Central memory CD8-positive, alpha-beta T cell (primary cell): ENCODE measurements around the gene SUCO.

Source experiments
- ATAC-seq: fragments of 150-1000 bp; cut with Tn5 transposase; replicated peaks from 2 replicates; pipeline ENCODE4 v1.10.0; 2022; ENCODE audit warnings: mild to moderate bottlenecking, moderate FRiP score, moderate number of reproducible peaks; ENCODE audit not compliant: poor library complexity, severe bottlenecking; ENCODE audit errors: extremely low read depth
- DNase-seq, 2 donors: peaks; one replicate each; pipeline ENCODE4 v3.0.0; 2021; ENCODE audit warnings: low spot score in 2 of 2
- H3K27ac Mint-ChIP-seq: one replicate; pipeline ENCODE4 v1.8.0; 2022; ENCODE audit warnings: low read depth, mild to moderate bottlenecking, moderate library complexity, mixed read lengths
- H3K27me3 Mint-ChIP-seq: one replicate; pipeline ENCODE4 v1.8.0; 2022; ENCODE audit warnings: mixed read lengths
- H3K36me3 Mint-ChIP-seq: one replicate; pipeline ENCODE4 v1.8.0; 2022; ENCODE audit warnings: mild to moderate bottlenecking, moderate library complexity, mixed read lengths; ENCODE audit not compliant: insufficient read depth
- H3K4me1 Mint-ChIP-seq: one replicate; pipeline ENCODE4 v1.8.0; 2022; ENCODE audit warnings: mixed read lengths
- H3K4me3 Mint-ChIP-seq: one replicate; pipeline ENCODE4 v1.8.0; 2022; ENCODE audit warnings: mild to moderate bottlenecking, moderate library complexity, mixed read lengths
- H3K9me3 Mint-ChIP-seq: one replicate; pipeline ENCODE4 v1.8.0; 2022; ENCODE audit warnings: mixed read lengths

SUCO gene

DNA sequence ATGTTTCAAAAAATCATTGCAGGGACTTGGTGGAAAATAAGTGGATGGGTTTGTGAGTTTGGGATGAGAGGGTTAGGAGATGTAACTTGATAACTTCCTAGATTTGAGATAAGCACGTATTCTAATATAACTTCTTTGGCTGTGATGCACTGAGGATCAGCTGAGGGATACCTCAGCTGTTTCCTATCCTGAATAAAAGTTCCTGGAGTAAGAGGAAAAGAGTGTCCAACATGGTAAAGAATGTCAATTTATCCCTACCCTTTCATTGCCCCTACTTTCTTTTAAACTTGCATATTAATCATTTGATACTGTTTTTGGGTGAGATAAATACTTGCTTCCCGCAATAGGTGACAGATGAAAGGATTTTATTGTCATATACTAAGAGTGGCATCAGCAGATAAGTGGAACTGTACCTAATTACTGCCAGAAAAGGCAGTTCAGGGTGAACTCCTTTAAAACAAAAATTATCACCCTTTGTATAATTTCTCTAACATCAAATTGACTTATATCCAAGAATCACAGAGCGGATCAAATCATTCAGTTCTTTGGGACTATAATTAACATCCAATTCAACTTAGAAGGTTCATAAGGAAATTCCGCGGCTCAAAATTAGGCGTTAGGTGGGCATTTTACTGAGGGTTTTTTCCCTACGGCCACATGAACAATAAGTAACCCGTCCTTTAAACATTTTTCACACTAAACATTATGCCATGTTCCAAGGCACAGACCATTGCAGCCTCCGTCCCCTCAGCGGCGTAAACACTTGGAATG is 1.4 kb upstream of the SUCO start:
- H3K27ac Mint-ChIP-seq = peak overlapping the region; percentile 98
- peaks cover 49% of the 10 kb centered on the region for H3K4me1 Mint-ChIP-seq
- H3K27me3 Mint-ChIP-seq = peaks cover 17% of the 10 kb centered on the region
- no peaks in the 10 kb centered on the region for H3K9me3 Mint-ChIP-seq
- ATAC-seq = no peak
- peak overlapping the region; percentile 96 for H3K4me3 Mint-ChIP-seq
- H3K36me3 Mint-ChIP-seq = peaks cover 16% of the 10 kb centered on the region
- no peak for DNase-seq

DNA sequence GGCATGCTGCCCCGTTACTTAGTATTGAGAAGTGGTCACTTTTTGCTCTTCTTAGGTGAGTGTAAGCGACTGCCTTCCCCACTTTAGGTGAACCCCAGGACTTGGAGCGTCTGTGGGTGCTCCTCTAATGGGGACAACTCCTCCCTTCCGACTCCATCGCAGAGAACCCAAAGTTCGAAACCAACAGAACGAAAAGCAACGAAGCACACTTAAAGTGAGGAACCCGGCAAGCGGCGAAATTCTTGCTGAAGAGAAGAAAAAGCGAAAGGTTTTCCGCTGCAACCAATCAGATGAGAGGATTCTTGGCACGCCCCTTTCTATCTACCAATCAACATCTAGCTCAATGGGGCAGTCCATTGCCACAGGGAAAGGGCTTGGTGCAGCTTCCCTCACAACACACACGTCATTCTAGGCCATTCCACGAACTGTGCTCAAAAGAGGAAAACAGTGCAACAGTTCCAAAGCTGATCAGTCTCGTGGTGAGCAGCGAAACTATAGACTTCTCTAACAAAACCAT is 709 bp upstream of the SUCO start:
- Mint-ChIP-seq H3K27me3 (peaks cover 17% of the 10 kb centered on the region), H3K9me3 (no peaks in the 10 kb centered on the region), H3K4me3 (peak overlapping the region; percentile 96), H3K27ac (peak overlapping the region; percentile 98), H3K4me1 (peaks cover 53% of the 10 kb centered on the region), H3K36me3 (peaks cover 16% of the 10 kb centered on the region)
- ATAC-seq (peak; percentile 77), DNase-seq (peak; percentile 78 to 91)

DNA sequence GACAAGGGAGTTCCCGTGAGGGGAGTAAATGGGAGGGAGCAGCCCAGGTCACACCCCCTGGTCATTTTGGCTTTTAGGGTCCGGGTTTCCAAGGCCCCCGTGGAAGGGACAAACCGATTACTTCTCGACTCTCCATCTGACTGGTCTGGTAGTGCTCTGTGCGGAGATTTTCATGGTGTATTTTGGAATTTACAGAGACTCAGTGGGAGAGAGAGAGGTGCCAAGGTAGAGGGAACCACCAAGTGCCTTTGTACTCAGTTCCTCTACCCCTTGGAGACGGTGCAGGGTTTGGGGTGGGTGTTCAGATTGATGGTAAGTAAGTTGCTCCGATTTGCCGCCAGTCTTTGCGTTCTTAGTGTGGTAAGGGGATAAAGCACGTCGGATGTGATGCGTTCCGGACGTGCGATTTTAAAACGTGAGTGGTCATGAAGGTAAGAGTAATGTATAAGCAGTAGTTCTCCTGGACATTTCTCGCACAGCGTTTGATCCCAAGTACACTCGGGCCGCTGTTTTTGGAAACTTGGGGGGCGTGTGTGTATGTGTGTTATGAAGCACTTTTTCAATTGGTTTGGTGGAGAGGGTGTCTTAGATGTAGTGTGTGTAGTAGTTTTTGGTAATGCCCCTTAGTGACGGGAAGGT is 682 bp downstream of the SUCO start:
- Mint-ChIP-seq H3K27ac (peak overlapping the region; percentile 98), H3K4me1 (peaks cover 59% of the 10 kb centered on the region), H3K4me3 (peak overlapping the region; percentile 96), H3K9me3 (no peaks in the 10 kb centered on the region), H3K27me3 (peaks cover 12% of the 10 kb centered on the region), H3K36me3 (peaks cover 18% of the 10 kb centered on the region)
- DNase-seq = peak in 1 of 2 donors; percentile 30
- peak; percentile 6 for ATAC-seq

DNA sequence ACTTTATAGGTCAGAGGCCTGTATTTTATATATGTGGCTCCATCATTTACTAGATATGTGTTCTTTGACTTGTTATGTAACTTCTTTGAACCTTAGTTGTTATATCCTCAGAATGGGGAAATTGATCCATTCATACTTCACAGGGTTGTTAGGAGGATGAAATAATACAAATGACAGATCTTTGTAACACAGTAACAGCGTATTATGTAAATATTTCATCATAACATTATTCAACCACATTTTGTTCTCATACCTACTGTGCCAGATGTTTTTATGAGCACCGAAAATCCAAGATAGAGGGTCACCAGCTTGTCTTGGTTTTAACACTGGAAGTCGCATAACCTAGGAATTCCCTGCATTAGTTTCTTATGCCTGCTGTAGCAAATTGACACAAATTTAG is 3.3 kb downstream of the SUCO start:
- Mint-ChIP-seq H3K9me3 (no peaks in the 10 kb centered on the region), H3K4me3 (peak overlapping the region; percentile 96), H3K27ac (no peak overlapping the region), H3K27me3 (no peaks in the 10 kb centered on the region), H3K4me1 (peaks cover 64% of the 10 kb centered on the region), H3K36me3 (peaks cover 16% of the 10 kb centered on the region)
- no peak for ATAC-seq
- no peak for DNase-seq

DNA sequence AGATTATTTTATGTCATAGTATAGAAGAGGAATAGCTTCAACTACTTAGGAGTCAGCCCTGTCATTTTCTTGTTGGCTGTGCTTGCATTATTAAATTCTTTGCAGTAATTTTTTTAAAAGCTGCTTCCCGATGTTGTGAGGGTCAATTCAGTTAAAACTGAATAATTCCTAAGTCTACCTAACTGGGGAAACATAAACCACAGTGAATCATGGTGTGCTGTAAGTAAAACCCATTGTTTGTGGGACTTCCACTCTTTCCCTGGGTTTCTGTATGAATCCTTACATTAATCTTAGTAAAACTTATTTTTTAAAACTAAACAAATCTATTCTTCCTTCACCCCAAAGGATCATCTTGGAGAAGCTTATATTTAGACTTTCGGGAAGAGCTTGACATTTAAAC is 4.4 kb downstream of the SUCO start:
- H3K27me3 Mint-ChIP-seq = no peaks in the 10 kb centered on the region
- ATAC-seq (no peak), DNase-seq (no peak)
- H3K4me1 Mint-ChIP-seq = peaks cover 62% of the 10 kb centered on the region
- H3K27ac Mint-ChIP-seq = no peak overlapping the region
- H3K36me3 Mint-ChIP-seq = peaks cover 12% of the 10 kb centered on the region
- H3K4me3 Mint-ChIP-seq = peak overlapping the region; percentile 10
- no peaks in the 10 kb centered on the region for H3K9me3 Mint-ChIP-seq

DNA sequence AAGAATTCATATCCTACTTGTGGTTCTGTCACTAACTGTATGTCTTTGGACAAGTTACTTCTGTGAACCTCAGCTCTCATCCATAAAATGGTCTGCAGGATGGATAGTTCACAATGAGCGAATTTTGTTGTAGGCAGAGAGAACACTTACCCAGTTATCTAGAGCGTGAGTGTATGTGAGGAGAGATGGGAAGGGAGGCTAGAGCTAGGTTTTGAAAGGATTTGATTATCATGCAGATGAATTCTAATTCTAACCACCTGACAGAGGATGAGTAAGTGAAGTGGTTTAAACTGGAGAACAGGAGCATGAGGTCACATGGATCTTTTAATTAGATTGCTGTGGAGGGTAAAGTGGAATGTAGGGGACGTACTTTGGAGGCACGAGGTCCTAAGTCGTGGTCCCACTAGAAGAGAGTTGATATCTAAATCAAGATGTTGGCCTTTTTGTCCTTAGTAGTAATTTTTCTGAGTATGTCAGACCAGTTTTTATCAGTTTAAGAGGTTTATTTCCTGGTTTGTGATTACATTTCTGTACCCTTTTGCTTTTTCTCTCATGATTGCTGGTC is 5.0 kb downstream of the SUCO start:
- no peak for ATAC-seq
- Mint-ChIP-seq H3K27ac (no peak overlapping the region), H3K9me3 (no peaks in the 10 kb centered on the region), H3K4me3 (peak overlapping the region; percentile 10), H3K4me1 (peaks cover 67% of the 10 kb centered on the region), H3K36me3 (peaks cover 7% of the 10 kb centered on the region), H3K27me3 (no peaks in the 10 kb centered on the region)
- no peak for DNase-seq

DNA sequence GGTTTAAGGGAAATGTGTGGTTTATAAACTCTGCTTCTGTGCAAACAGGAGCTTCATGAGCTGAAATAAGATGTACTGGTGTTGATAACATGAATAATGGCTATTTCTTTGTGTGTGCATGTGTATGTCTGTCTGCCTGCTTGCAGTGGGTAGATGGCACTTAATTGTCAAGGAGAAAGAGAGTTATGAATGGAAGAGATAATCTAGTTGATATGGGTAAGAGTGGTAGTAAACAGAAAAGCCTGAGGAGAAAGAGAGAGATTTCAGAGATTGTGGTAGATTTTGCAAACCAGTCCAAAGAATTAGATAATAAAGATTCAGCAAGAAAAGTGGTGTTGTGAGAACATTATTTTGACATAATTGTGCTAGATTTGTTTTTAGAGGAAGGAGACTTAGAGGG is 7.7 kb downstream of the SUCO start:
- Mint-ChIP-seq H3K9me3 (no peaks in the 10 kb centered on the region), H3K27me3 (no peaks in the 10 kb centered on the region), H3K27ac (no peak overlapping the region), H3K36me3 (peaks cover 2% of the 10 kb centered on the region), H3K4me1 (peaks cover 45% of the 10 kb centered on the region), H3K4me3 (no peak overlapping the region)
- ATAC-seq = no peak
- DNase-seq = no peak

DNA sequence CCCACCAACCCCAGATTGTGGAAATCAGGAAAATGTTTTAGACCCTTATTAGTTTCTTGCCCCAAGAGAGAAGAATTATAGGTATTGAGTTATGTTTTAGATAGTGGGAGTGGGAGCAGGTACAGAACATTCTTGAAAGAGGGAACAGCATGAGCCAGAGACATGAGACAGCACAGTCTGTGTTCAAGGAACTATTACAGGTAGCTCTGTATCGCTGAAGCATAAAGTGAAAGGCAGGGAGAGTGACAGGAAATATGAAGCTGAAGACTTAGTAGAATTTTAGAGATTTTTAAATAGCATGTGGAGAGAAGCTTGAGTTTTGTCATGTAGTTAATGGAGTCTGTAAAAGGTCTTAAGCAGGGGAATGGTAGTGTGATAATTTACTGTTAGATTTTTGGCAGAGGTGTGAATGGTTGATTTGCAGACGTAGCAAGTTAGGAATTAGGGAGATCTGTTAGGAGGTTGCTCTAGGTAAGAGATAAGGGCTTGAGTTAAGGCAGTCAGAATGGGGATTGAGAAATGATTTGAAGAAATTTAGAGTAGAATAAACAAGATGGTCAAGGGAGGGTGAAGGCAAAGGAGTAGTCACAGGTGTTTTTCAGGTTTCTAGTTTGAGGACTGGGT is 11.6 kb downstream of the SUCO start:
- Mint-ChIP-seq H3K4me3 (no peak overlapping the region), H3K9me3 (no peaks in the 10 kb centered on the region), H3K4me1 (peaks cover 49% of the 10 kb centered on the region), H3K27me3 (no peaks in the 10 kb centered on the region), H3K27ac (no peak overlapping the region), H3K36me3 (peaks cover 4% of the 10 kb centered on the region)
- ATAC-seq (peak; percentile 32), DNase-seq (no peak)

DNA sequence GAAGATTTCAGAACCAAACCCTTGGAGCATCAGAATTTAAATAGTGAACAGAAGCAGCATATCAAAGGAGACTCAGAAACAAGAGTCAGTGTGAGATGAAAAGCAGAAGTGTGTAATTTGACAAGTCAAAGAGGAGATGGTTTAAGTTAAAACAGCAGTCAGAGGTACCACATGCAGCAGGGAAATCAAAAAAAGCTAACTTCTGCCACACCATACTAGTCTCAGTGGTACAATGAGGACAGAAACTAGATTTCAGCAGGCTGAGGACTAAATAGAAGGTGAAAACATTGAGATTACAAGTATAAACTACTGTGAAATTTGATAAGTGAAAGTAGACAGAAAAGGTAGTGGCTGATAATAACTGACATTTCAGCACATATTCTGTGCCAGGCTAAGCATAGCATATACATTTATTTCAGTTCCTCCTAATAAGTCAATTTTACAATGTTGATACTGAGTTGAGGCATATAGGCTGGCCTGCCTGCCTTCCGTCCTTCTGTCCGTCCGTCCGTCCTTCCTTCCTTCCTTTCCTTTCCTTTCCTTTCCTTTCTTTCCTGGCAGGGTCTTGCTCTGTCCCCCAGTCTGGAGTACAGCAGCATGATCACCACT is 12.6 kb downstream of the SUCO start:
- Mint-ChIP-seq H3K4me1 (peaks cover 53% of the 10 kb centered on the region), H3K9me3 (no peaks in the 10 kb centered on the region), H3K27me3 (no peaks in the 10 kb centered on the region), H3K4me3 (no peak overlapping the region), H3K27ac (no peak overlapping the region), H3K36me3 (peaks cover 4% of the 10 kb centered on the region)
- no peak for ATAC-seq
- DNase-seq = no peak

DNA sequence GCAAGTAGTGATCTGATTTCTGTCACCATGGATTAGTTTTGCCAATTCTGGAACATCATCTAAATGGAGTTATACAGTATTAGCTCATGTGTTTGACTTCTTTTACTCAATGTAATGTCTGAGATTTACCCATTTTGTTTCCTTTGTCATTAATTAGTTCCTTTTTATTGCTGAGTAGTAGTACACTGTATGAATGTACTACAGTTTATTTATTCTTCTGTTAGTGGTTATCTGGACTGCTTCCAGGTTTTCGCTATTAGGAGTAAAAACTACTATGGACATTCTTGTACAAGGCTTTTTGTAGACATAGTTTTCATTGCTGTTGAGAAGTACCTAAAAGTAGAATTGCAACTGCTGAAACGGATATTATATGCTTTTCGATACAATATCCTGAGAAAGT is 14.1 kb downstream of the SUCO start:
- Mint-ChIP-seq H3K36me3 (peaks cover 4% of the 10 kb centered on the region), H3K4me1 (peaks cover 49% of the 10 kb centered on the region), H3K27me3 (no peaks in the 10 kb centered on the region), H3K4me3 (no peak overlapping the region), H3K27ac (no peak overlapping the region), H3K9me3 (no peaks in the 10 kb centered on the region)
- no peak for ATAC-seq
- DNase-seq = no peak

DNA sequence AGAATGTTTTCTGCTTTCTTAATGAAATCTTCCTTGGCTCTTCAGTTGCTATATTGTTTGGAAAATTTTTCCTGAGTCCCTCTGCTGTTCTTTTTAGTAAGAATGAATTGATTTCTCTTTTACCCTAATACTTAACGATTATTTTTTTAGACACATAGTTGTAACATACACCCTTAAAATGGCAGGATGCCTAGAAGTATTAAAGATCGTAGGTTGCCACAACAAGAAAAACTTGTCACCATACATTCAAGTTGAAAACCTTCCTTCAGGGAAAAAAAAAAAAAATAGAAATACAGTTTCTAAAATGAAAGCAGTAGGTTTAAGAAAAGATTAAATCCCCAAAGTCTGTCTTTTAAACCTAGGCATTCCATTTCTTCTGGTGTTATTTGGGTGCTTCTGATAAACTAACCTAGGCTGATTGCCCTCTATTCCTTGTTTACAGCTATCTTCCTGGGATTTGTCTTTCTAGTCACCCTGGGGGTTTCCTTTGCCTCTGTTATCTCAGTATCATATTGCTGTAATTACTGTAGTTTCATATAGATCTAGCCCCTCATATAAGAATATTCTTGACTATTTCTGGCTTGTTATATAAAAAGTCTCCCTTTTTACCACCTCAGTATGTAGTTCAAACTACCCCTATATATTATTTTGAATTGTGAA is 16.8 kb downstream of the SUCO start:
- peaks cover 50% of the 10 kb centered on the region for H3K4me1 Mint-ChIP-seq
- H3K27ac Mint-ChIP-seq = peak overlapping the region; percentile 65
- H3K36me3 Mint-ChIP-seq = peaks cover 9% of the 10 kb centered on the region
- ATAC-seq = no peak
- H3K9me3 Mint-ChIP-seq = no peaks in the 10 kb centered on the region
- H3K27me3 Mint-ChIP-seq = no peaks in the 10 kb centered on the region
- no peak for DNase-seq
- H3K4me3 Mint-ChIP-seq = no peak overlapping the region

DNA sequence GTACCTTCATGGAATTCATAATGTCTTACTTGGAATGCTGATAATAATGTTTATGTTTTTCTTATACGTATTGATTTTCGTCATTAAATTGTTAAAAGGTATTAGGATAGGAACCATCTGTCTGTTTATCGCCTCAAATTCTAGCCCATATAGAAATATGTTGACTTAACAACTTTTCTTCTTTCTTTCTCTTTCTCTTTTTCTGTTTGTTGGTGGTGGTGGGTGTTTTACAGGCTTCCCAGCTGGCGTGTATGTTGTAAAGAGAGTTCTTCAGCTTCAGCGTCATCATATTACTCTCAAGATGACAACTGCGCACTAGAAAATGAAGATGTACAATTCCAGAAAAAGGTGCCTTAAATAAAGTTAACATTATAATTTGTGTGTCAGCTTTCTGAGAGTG is 18.3 kb downstream of the SUCO start:
- no peak for ATAC-seq
- Mint-ChIP-seq H3K9me3 (no peaks in the 10 kb centered on the region), H3K4me1 (peaks cover 57% of the 10 kb centered on the region), H3K27ac (no peak overlapping the region), H3K4me3 (no peak overlapping the region), H3K27me3 (no peaks in the 10 kb centered on the region), H3K36me3 (peaks cover 21% of the 10 kb centered on the region)
- no peak for DNase-seq
